GM18517 (cell line): Measurements from ENCODE around the gene ERBB2.
"Not testable (repeated sequence)": the region's sequence is repeated elsewhere in the genome, so short reads cannot be mapped to it uniquely, and the experiment has no call there.

Experiments
- ATAC-seq: cut with Tn5 transposase; IDR thresholded peaks from one replicate; pipeline ENCODE4 v1.9.1; 2021; ENCODE audit warnings: mild to moderate bottlenecking, moderate library complexity; ENCODE audit not compliant: unreplicated experiment

Gene ERBB2

GRCh38 chr17:39677542-39678339 lies 22.1 kb upstream of the ERBB2 start:
- no peak for ATAC-seq

GRCh38 chr17:39678340-39679116 lies 21.3 kb upstream of the ERBB2 start:
- no peak for ATAC-seq

- no peak for ATAC-seq
These were observed 20.2 kb upstream of the ERBB2 start for GRCh38 chr17:39679521-39680192.

- ATAC-seq, result no peak
These were observed 16.4 kb upstream of the ERBB2 start for GRCh38 chr17:39683295-39683939.

- ATAC-seq, result no peak
These were observed 15.3 kb upstream of the ERBB2 start for GRCh38 chr17:39684369-39685192.

GRCh38 chr17:39687101-39687545 lies 12.7 kb upstream of the ERBB2 start:
- no peak for ATAC-seq

GRCh38 chr17:39687546-39688474 lies 12.1 kb upstream of the ERBB2 start, which contains the start of gene PGAP3:
Gene PGAP3, minus strand, starts transcription at chr17:39688057. Its CDS starts 43 bp downstream, at chr17:39688014.
- ATAC-seq, result peak; percentile 83

GRCh38 chr17:39688475-39688835 lies 11.4 kb upstream of the ERBB2 start:
- ATAC-seq, result no peak

GRCh38 chr17:39688945-39689344 lies 10.9 kb upstream of the ERBB2 start:
- ATAC-seq, result no peak

- no peak for ATAC-seq
These were observed 5.3 kb upstream of the ERBB2 start for GRCh38 chr17:39694593-39694992.

GRCh38 chr17:39695089-39695474 lies 4.8 kb upstream of the ERBB2 start:
- ATAC-seq, result no peak

GRCh38 chr17:39696731-39697130 lies 3.1 kb upstream of the ERBB2 start:
- ATAC-seq, result no peak

- ATAC-seq, result no peak
These were observed 1.9 kb upstream of the ERBB2 start for GRCh38 chr17:39697961-39698360.

- not testable (repeated sequence) for ATAC-seq
These were observed 577 bp upstream of the ERBB2 start for GRCh38 chr17:39699157-39699817.

- no peak for ATAC-seq
These were observed 504 bp downstream of the ERBB2 start for GRCh38 chr17:39700148-39700987.

- ATAC-seq, result no peak
These were observed 1.3 kb downstream of the ERBB2 start for GRCh38 chr17:39701012-39701783.
